HG02840 (cell line): ENCODE measurements around the gene RIOK2.
"Not testable (repeated sequence)": the region's sequence is repeated elsewhere in the genome, so short reads cannot be mapped to it uniquely, and the experiment has no call there.

ENCODE experiments used
- ATAC-seq: cut with Tn5 transposase; IDR thresholded peaks from one replicate; pipeline ENCODE4 v1.9.1; 2021; ENCODE audit warnings: mild to moderate bottlenecking, moderate library complexity, moderate number of reproducible peaks; ENCODE audit not compliant: unreplicated experiment, low FRiP score

The RIOK2 gene

DNA sequence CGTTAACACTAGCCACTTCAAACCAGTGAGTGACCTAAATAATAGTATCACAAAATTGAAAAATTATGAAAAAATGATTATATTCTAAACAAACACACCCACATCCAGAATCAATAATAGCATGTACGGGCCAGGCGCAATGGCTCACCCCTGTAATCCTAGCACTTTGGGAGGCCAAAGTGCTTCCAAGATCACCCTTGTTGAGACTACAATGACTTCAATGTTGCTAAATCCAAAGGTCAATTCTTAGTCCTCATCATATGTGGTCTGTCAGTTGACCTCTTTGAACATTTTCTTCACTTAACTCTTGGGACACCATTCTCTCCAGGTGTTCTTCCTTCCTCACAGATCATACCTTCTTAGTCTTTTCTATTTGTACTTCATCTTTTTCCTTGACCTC, 11.3 kb downstream of the RIOK2 start:
- no peak for ATAC-seq

DNA sequence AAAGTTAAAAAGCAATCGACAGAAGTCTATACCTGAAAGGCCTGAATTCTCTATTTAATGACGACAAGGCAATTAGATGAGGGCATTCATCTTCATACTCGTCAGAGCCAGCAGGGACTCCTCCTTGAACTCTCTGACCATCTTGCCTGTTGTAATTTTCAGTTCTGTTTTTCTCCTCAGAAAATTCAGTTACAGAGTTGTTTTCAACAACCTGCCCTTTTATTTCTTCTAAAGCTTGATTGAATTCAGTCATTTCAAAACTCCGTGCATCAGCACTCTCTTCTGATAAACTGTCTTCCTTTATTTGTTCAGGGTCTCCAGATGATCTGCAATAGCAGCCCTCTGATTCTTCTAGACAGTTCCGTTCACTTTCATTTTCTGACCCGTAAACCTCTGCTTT, 15.6 kb downstream of the RIOK2 start:
- peak; percentile 52 for ATAC-seq

DNA sequence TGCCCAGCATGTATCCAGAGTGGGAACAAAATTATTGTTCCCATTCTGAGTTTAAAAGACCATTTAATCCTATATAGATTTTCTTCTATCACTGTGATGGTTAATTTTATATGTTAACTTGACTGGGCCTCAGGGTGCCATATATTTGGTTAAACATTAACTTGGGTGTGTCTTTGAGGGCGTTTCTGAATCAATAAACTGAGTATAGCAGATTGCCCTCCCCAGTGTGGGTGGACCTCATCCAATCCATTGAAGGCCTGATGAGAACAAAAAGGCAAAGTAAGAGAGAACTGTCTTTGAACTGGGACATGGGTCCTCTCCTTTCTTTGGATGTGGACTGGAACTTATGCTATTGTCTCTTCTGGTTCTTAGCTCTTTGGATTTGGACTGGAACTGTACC, 17.3 kb downstream of the RIOK2 start:
- no peak for ATAC-seq

DNA sequence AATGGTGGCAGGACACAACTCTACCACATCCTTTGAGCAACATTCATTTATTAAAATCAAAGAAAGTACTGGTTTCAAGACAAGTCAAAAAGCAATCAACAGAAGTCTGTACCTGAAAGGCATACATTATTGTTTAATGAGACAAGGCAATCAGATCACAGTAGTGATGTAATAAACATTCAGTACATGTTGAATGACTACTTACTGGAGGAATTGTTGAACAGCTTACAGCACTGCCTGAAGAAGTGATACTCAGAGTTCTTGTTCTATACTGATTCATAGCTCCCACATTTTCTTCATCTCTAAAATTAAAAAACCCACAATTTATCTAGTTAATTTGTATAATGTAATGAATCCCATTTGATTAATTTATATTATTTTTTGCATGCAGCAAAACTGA, 18.2 kb downstream of the RIOK2 start:
- no peak for ATAC-seq

DNA sequence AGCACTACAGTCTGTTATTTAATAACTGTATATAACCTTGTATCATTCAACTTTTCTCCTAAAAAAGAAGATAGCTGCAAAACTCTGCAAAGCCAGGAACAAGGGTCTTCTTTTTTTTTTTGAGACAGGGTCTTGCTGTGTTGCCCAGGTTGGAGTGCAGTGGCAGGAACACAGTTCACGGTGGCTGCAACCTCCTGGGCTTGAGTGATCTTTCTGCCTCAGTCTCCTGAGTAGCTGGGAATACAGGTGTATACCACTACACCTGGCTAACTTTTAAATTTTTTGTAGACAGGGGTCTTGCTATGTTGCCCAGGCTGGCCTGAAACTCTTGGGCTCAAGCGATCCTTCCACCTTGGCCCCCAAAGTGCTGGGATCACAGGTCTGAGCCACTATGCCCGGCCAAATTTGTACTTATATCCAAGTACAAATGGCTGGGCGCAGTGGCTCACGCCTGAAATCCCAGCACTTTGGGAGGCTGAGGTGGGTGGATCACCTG, 19.2 kb downstream of the RIOK2 start:
- no peak for ATAC-seq

DNA sequence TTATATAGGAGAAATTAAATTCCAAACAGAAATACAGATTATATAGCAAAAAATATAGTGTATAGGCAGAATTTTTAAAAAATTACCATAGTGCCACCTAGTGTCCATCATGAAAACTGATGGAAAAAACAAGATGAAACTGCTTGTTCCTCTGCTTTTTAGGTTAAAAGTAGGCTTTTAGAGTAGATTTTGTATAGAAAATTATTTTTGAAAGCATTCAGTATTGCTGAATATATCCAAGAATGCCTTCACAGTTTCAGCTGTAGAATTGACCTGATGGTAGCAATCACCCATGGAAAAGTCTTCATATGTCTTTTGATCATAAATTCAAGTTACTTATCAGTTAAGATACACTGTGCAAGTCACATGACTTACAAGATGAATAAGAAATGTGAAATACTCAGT, 19.7 kb downstream of the RIOK2 start:
- no peak for ATAC-seq

DNA sequence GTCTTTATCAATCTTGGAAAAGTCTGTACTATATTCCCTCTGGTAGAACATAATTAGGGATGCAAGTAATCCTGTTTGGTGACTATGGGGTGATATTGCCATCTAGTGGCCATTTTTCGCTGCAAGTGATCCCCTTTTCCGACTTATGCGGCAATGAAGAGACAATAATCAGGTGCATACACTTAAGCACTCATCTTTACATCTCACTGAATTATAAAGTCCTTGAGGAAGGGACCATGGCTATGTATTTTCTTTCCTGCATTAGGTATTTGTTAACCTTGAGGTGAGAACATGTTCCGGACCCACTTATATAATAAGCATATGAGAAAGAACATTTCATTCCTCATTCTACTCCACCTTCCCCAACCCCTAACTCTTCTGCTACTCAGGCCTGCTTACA, 21.0 kb downstream of the RIOK2 start:
- no peak for ATAC-seq

DNA sequence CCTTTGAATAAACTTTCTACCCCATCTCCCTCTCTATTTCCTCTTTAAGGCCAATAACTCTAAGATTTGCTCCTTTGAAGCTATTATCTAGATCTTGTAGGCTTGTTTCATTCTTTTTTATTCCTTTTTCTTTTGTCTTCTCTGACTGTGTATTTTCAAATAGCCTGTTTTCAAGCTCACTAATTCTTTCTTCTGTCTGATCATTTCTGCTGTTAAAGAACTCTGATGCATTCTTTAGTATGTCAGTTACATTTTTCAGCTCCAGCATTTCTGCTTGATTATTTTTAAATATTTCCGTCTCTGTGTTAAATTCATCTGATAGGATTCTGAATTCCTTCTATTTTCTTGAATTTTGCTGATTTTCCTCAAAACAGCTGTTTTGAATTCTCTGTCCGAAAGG, 25.4 kb downstream of the RIOK2 start:
- ATAC-seq, result no peak

DNA sequence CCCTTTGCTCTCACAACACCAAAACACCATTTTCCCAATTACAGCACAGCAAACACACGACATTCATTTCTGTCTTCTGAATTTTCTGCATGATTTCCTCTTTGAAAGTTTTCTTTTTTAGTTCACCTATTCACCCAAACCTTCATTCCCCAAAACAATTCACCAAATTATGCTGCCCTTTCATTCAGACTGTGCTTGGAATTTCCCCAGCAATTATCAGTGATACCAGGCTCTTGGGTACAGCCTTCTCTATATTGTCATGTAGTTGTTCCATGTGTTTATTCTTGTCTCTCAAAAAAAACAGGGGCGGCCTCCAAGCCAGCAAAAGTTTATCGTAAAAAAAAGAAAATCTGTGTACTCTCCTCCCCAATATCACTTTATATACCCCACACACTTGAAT, 31.7 kb downstream of the RIOK2 start:
- ATAC-seq, result no peak

DNA sequence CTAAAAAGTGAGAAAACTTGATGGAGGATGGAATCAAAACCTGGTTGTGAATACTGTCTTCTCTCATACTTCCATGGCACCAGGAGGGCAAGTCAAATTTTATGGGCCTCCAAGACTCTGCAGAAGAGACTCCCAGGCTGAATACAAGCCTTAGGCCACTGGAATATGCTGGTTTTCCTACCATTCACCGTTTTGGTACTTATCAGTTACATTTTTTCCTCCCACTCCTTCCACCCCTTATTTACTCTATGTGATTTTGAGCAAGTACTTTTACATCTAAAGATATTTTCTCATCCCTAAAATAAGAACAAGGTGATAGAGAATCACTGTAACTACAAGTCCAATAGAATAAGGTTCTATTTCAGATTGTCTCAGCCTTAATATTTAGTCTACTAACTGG, 32.6 kb downstream of the RIOK2 start:
- ATAC-seq, result no peak

DNA sequence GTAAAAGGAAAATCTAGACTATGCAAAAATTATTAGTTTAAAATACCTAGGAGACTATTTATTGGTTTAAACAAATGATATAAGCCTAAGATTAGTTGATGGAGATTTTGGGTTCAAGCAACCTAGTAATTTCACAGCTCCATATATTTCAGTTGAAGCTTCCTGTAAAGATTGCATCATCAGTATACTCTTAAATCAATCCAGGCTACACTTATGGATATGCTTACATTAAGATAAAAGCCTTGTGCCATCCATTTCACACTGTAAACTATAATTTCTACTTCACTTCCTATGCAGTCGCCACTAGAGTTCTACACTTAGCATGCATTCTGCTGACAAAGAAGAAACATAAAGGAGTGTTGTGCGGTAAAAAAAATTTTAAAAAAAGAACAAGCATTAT, 33.3 kb downstream of the RIOK2 start:
- ATAC-seq, result no peak

DNA sequence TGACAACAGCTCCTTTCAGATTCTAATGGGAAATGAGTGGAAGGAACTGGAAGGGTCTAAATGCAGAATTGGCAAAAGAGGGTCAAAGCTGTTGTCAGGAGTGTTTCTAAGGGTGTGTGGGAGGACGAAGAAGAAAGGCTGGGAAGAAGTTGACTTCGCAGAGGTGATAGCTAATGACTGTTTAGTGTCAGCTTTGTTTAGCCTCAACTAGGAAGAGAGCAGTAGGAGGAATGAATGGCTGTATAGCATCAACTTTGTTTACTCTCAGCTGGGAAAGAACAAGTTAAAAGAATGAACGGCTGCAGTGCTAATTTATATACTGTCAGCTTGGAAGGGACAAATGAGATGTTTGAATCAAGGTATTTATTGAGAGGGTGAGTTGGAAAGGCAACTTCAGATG, 34.8 kb downstream of the RIOK2 start:
- ATAC-seq, result no peak

DNA sequence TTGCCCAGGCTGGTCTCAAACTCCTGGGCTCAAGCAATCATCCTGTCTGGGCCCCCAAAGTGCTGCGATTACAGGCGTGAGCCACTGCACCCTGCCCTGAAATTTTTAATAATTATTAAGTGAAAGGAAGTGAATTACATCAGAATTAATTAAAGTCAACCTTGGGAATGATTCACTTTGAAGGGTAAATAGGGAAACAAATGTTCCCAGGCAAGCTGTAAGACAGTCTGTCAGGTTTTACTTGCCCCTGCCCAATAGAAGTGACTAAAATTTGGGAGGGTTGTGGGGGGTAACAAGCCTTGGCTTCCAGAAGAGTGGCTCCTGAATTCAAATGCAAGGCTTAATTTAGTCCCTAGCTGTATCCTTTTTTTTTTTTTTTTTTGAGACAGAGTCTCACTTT, 39.3 kb downstream of the RIOK2 start:
- no peak for ATAC-seq

DNA sequence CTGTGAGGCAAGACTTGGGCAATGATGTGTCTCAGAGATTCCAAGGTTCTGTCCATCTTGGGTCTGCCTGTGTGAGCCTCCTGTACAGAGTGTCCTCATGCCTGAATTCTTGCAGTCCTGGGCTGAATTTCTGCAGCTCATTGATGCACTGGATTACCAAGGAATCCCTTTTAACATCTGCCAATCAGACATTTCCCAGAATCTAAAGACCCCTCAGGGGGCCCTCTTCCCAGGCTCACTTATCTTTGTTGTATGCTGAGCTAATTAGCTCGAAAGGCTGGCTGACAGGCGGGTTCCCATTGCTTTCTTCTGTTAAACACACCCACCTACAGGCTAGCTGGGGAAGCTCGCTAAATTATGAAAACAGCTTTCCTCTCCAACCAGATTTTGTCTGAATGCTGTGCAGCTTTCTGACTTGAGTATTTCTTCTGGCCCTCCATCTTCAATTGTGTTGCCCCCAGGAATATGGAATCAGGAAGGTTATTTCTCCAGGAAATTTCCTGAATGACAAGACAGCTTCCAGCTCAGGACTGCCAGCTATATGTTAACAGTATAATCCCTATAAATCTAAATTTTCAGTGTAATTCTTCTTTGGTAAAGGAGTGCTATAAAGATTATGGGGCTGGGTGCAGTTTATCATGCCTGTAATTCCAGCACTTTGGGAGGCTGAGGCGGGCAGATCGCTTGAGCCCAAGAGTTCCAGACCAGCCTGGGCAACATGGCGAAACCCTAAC, 40.4 kb downstream of the RIOK2 start, which contains the start of gene LIX1:
Gene LIX1, minus strand, starts transcription at position 91 of the 734 bp plus-strand sequence. Its CDS starts 35 bp downstream, at position 56.
- no peak for ATAC-seq

DNA sequence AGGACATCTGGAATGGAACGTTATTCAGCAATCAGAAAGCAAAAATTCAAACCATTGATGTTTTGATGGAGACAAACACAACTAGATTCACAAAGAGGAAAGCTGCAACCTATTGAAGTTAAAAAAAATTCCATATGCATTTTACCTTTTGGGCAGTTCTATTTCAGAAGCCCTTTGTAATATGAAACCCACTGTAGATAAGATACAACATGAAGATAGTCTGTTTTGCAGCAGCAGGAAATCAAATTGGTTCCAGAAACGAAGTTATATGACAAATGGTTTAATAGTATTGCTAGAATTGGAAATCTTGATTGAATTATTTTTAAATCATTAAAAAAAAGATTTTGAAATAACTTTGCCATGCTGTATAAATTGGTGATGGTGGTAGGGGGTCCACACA, 41.5 kb downstream of the RIOK2 start:
- no peak for ATAC-seq

DNA sequence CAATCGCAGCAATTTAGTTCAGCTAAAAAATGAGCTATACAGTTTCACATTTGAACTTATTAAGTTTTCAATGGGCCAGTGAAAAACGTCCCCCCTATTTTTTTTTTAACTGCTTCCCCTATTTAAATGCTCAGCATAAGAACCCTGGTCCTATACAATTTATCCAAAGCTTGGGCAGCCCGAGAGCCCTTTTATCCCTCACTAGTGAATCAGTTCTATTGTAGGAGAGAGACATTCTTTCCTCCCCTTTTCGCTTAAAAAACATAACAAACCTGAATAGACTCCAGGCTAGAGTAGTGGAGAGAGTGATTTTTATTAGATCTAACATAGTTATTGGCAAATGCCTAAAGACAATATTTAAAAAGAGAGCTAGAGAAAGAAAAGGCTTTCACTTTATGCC, 42.0 kb downstream of the RIOK2 start:
- ATAC-seq, result no peak

DNA sequence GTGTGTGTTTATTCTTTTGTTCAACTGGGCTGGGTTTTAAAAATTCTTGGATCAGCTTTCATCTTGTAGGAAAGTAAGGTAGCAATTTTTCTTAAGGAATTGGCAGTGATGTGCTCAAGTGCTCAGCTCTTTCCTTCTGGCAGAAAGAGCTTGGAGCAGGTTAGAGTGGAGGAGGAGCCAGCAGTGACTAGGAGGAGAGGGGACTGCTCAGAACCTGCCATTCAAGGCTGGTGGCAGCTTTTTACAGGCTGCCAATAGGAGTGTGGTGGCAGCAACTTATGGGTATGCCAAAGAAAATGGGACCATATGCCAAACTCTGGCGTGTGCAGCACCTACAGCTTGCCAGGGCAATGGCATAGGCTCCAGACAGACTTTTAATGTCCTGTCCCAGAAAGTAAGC, 42.8 kb downstream of the RIOK2 start:
- ATAC-seq, result not testable (repeated sequence)

DNA sequence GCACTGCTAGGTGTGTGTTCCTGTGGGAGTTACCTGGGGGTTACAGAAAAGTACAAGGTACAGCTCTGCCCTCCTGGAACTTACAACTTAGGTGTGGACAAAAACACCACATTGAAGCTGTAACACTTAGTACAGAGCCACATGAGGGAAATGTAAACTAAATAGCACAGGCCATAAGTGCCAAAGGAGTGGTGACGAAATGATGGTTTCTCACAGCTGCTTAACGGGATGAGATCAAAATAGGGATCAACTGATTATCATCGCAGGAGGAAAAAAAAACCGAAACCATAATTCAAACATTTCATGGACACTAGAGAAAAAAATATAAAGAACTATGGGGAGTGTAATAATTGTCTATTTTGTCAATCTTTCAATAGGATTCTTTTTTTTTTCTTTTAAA, 46.6 kb downstream of the RIOK2 start:
- ATAC-seq, result no peak

DNA sequence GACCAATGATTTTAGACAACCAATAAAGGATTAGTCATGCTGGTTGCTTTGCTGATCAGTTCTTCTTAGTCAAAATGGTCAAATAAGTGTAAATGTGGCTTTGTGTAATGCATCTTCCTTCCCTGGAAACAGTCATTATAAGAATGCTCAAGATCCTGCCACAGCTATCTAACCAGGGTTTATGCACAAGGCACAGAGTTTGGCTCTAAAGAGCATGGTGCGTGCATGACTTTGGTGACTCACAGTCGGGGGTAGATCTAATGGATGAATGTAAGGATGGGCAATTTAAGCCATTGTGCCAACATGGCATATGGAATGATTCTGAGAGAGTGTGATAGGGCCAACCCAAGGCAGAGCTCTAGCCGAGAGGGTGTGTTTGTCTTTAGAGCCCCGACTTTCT, 47.2 kb downstream of the RIOK2 start:
- ATAC-seq, result no peak

DNA sequence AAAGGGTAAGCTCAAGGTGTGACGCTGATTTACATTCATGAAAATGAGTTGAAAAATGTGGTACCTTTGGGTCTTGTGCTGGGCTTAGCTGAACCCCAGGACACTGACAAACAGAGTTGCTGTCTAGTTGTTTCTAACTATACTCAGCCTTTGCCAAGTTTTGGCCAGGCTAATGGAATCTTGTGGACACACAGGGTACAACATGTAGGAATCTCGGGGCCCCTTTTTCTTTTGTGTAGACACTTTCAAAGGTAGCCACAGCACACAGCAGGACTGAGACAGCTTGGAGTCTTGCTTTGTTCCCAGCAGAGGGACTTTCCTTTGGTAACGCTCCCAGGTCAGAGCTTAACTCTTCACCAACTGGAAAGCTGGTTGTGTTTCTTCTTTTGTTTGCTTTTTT, 48.4 kb downstream of the RIOK2 start:
- no peak for ATAC-seq

DNA sequence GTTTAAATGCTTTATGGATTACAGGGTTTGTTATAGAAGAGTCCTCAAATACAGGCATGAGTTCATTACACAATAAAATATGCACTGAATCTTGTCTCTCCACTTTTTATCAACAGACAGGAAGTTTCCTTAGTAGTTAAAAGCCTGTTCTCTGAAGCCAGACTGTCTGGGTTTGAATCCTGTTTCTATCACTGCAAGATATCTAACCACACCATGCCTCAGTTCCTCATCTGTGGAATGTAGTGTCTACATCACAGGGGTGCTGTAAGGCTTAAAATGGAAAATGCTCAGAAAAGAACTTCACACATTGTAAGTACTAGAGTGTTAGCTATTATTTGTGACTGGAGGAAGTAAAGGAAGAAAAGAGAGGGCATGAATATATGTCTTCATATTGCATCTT, 49.9 kb downstream of the RIOK2 start:
- ATAC-seq, result no peak

DNA sequence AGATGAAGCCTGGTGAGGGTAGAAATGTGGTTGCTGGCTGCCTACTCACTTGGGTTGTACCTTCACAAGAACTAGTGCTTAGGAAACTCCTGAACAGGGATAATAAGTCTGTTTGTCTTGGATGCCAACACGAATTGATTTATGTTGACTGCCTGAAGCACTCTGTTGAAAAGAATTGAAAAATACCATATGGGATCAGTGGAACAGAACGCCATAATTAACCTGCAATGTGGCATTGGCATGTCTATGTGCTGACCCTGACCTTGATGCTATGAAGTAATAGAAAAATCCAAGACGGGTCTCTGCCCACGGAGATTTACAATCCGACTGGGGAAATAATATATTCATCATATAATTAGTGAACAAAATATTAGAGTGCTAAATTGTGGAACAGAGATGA, 51.1 kb downstream of the RIOK2 start:
- no peak for ATAC-seq
